Gastrocnemius medialis (tissue), 4 donors: ENCODE data around the gene PCSK5. TPM values are rescaled to one million over a fixed set of nuclear protein-coding genes. Genes with fewer than 3 reads are reported as not detected.

Experiments used
- ATAC-seq, 2 donors: fragments of 150-250 bp; one replicate each; pipeline ENCODE4 v1.9.1; 2016
- DNase-seq, 2 donors: peaks; one replicate each; pipeline ENCODE4 v3.0.0-alpha.2; 2019
- H3K27ac ChIP-seq, 4 donors: fragments of 200-600 bp; sonication (generic); 1 replicate in 1 of 4; 2 replicates in 3 of 4; pipeline ENCODE4 v1.5.1; 2016 to 2018; ENCODE audit warnings: mild to moderate bottlenecking in 2 of 4, moderate library complexity in 1 of 4
- H3K27me3 ChIP-seq, 3 donors: fragments of 200-600 bp; sonication (generic) in 2 of 3; 1 replicate in 1 of 3; 2 replicates in 2 of 3; pipeline versions ENCODE4 v1.5.1 to v1.6.0; 2016 to 2019; ENCODE audit warnings: mild to moderate bottlenecking in 1 of 3, moderate library complexity in 1 of 3
- H3K36me3 ChIP-seq, 2 donors: fragments of 200-600 bp; sonication (generic) in 1 of 2; one replicate each; pipeline ENCODE4 v1.5.1; 2017 to 2018
- H3K4me1 ChIP-seq, 2 donors: fragments of 200-600 bp; sonication (generic) in 1 of 2; one replicate each; pipeline ENCODE4 v1.5.1; 2016 to 2017; ENCODE audit warnings: mild to moderate bottlenecking in 2 of 2
- H3K4me3 ChIP-seq, 4 donors: fragments of 200-600 bp; sonication (generic) in 3 of 4; 1 replicate in 1 of 4; 2 replicates in 3 of 4; pipeline ENCODE4 v1.5.1; 2016 to 2019; ENCODE audit warnings: mild to moderate bottlenecking in 2 of 4
- H3K9me3 ChIP-seq, 3 donors: fragments of 200-600 bp; sonication (generic) in 2 of 3; 1 replicate in 1 of 3; 2 replicates in 2 of 3; pipeline ENCODE4 v1.5.1; 2016 to 2019
- POLR2A ChIP-seq, 2 donors: fragments of 450-650 bp; IDR thresholded peaks; one replicate each; pipeline ENCODE4 v1.6.1; 2017; ENCODE audit warnings: antibody characterized with exemption in 2 of 2, mild to moderate bottlenecking in 2 of 2, moderate library complexity in 2 of 2
- in situ Hi-C, 4 donors: fragments of 200-750 bp; cut with MboI; loops; one replicate each; pipeline versions ENCODE4 v1.15.0 to v1.8.0; 2017; ENCODE audit warnings: low sequenced_read_pairs in 4 of 4
- intact Hi-C: fragments of 100-400 bp; cut with DNase I; formaldehyde crosslinking; loops from one replicate; pipeline ENCODE4 v1.15.1; 2023; ENCODE audit warnings: low total_unique reads
- total RNA-seq, 4 donors: library from RNA; depleted of rRNA; stranded (reverse); fragments of >200 nt; gene quantifications; one replicate each; pipeline versions ENCODE4 v1.1.0 to v1.2.3, GENCODE V29; 2016
- TF ChIP-seq, protein P1 (sequence below), 5 experiments: fragments of 450-650 bp in 3 of 5; fragments of 200-600 bp in 2 of 5; sonication (generic) in 2 of 5; IDR thresholded peaks in 4 of 5; conservative IDR thresholded peaks in 1 of 5; 1 replicate in 4 of 5; 2 replicates in 1 of 5; pipeline ENCODE4 v1.5.1; 2016 to 2019; ENCODE audit warnings: antibody characterized with exemption in 5 of 5, mild to moderate bottlenecking in 3 of 5, moderate library complexity in 3 of 5

PCSK5 gene
- total RNA-seq, 4 donors from 2014 or later, result 1.3 to 8.3 (median 3.2) TPM

DNA sequence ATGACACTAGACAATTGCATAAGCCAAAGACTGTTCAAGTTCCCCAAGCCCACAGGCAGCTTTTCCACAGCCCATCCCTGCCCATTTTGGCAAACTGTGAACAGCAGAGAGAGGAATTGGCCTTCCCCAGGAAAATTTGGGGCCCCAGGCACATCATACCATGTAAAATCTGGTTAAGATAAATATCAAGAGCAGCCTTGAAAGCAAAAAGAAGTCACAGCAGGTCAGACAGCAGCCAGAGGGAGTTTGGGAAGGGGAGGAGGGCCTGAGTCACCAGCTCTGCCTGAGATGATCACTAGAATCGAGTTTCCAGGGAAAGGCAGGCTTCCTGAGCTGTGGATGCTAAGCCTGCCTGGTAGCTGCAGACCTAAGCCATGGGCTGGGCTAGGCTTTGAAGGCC lies 324.6 kb downstream of the PCSK5 start:
- in situ Hi-C loops (no loop called here), intact Hi-C loops (no loop called here)
- H3K27ac ChIP-seq, result no peak overlapping the region
- no peaks in the 10 kb centered on the region for H3K36me3 ChIP-seq
- H3K27me3 ChIP-seq, result no peaks in the 10 kb centered on the region
- no peaks in the 10 kb centered on the region for H3K4me1 ChIP-seq
- H3K4me3 ChIP-seq, result no peak overlapping the region
- no peak for TF ChIP-seq POLR2A (IDR thresholded peaks at IDR 0.05)
- TF ChIP-seq, protein P1, sequence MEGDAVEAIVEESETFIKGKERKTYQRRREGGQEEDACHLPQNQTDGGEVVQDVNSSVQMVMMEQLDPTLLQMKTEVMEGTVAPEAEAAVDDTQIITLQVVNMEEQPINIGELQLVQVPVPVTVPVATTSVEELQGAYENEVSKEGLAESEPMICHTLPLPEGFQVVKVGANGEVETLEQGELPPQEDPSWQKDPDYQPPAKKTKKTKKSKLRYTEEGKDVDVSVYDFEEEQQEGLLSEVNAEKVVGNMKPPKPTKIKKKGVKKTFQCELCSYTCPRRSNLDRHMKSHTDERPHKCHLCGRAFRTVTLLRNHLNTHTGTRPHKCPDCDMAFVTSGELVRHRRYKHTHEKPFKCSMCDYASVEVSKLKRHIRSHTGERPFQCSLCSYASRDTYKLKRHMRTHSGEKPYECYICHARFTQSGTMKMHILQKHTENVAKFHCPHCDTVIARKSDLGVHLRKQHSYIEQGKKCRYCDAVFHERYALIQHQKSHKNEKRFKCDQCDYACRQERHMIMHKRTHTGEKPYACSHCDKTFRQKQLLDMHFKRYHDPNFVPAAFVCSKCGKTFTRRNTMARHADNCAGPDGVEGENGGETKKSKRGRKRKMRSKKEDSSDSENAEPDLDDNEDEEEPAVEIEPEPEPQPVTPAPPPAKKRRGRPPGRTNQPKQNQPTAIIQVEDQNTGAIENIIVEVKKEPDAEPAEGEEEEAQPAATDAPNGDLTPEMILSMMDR (IDR thresholded peaks at IDR 0.05 in 4 of 5, conservative IDR thresholded peaks at IDR 0.05 in 1 of 5), result no peak
- no peaks in the 10 kb centered on the region for H3K9me3 ChIP-seq
- DNase-seq (no peak), ATAC-seq (no peak)

DNA sequence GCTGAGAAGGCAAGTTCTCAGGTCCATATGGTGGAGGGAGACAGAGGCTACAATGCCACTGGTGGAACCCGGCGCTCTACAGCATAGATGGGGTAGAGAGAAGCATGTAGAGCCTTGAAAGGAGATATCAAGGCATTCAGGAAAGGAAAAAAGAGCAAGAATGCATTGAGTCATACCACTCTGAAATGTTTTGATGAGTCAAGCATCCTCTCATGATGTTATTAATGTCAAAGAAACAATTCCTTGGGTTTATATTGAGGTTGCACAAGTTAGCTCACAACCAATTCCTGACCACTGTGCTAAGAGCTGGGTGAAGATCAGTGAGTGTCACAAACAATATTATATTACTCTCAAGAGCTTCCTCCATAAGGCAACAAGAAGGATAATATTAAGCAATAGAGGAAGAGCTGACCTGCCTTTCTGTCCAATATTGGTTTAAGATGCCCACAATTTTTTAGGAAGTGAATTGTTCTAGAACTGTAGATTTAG lies 325.7 kb downstream of the PCSK5 start:
- Histone ChIP-seq H3K27ac (no peak overlapping the region), H3K4me3 (no peak overlapping the region), H3K4me1 (no peaks in the 10 kb centered on the region), H3K9me3 (no peaks in the 10 kb centered on the region), H3K36me3 (no peaks in the 10 kb centered on the region), H3K27me3 (no peaks in the 10 kb centered on the region)
- TF ChIP-seq, protein P1 (IDR thresholded peaks at IDR 0.05 in 4 of 5, conservative IDR thresholded peaks at IDR 0.05 in 1 of 5), result no peak
- TF ChIP-seq POLR2A (IDR thresholded peaks at IDR 0.05), result no peak
- DNase-seq (no peak), ATAC-seq (no peak)
- in situ Hi-C loops, result no loop called here
- intact Hi-C loops, result no loop called here

DNA sequence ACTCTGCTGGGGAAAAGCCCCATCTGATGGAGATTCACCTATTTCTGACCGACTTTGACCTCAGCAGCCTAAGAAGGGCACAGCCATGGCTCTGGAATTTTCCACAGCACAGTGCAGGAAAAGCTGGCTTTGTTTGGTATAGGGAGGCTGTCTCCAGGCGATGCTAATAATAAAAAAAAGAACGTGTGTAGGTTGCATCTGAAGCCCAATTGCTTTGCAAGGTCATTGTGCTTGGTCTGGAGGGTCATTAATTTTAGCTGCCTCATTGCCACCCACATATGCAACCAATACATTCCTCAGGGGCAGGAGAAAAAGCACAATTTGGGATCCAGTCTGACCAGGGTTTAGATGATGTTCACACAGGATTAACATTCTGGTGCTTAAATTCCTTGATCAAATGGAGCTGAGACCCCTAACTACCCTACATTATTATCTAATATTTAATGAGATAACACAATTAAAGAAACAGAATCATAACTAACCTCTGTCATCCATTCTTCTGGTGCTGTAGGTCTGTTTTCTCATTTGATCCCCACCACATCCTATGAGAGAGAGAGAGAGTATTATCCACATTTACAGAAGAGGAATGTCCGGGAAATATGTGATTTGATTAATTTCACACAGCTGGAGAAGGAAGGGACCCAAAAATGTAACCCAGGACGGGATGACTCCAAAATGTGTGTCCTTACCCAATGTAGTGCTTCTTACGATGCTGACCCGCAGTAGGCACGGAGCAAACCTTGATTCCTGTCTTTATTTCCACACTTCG lies 327.8 kb downstream of the PCSK5 start:
- Histone ChIP-seq H3K9me3 (no peaks in the 10 kb centered on the region), H3K4me1 (no peaks in the 10 kb centered on the region), H3K4me3 (no peak overlapping the region), H3K27ac (no peak overlapping the region), H3K36me3 (no peaks in the 10 kb centered on the region), H3K27me3 (no peaks in the 10 kb centered on the region)
- no peak for ATAC-seq
- intact Hi-C loops, result no loop called here
- no peak for DNase-seq
- in situ Hi-C loops, result no loop called here
- TF ChIP-seq, protein P1 (IDR thresholded peaks at IDR 0.05 in 4 of 5, conservative IDR thresholded peaks at IDR 0.05 in 1 of 5), result no peak
- no peak for TF ChIP-seq POLR2A (IDR thresholded peaks at IDR 0.05)

DNA sequence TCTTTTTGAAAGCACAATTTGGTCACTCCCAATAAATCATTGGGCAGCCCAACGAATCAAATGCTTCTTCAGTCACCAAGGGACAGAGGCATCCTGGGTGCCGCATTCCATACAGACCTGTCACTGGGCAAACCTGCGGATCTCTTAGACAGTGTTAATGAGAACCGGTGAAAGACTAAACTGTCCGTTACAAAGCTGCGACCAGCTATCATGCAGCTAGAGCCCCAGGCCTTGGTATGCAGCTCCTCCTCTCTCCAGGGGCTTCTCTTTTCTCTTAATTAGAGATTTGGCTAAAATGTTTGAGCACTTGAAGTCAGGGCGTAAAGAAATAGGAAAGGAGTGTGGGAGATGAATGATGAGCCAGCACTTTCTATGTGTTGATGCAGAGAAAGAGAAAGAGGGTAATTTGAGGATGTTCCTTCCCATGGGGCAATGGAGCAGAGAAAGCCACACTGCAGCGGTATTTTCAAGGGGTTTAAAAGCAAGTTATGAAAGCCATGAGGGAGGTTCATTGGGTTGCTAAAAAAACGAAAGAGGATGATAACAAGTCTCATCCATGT lies 328.5 kb downstream of the PCSK5 start:
- H3K4me3 ChIP-seq, result no peak overlapping the region
- no peaks in the 10 kb centered on the region for H3K4me1 ChIP-seq
- no peaks in the 10 kb centered on the region for H3K27me3 ChIP-seq
- ATAC-seq (no peak), DNase-seq (no peak)
- TF ChIP-seq, protein P1 (IDR thresholded peaks at IDR 0.05 in 4 of 5, conservative IDR thresholded peaks at IDR 0.05 in 1 of 5), result no peak
- no peak for TF ChIP-seq POLR2A (IDR thresholded peaks at IDR 0.05)
- no peak overlapping the region for H3K27ac ChIP-seq
- no peaks in the 10 kb centered on the region for H3K9me3 ChIP-seq
- H3K36me3 ChIP-seq, result no peaks in the 10 kb centered on the region
- in situ Hi-C loops (no loop called here), intact Hi-C loops (no loop called here)
